MM.1S (cell line): Measurements from ENCODE around the gene MAGEL2.
A peak's percentile ranks its signal among the peaks of the same experiment; 100 is the strongest.

Source experiments
- DNase-seq: peaks from one replicate; pipeline ENCODE4 v3.0.0-alpha.2; 2015
- H2AFZ ChIP-seq: fragments of 300-600 bp; sonication (generic); 2 replicates; pipeline ENCODE4 v1.6.0; 2016; ENCODE audit warnings: antibody characterized with exemption, low read length
- H3F3A ChIP-seq: fragments of 300-600 bp; sonication (generic); 2 replicates; pipeline ENCODE4 v1.6.1; 2016; ENCODE audit warnings: mild to moderate bottlenecking, antibody characterized with exemption, low read length, moderate library complexity, mixed read lengths; ENCODE audit not compliant: insufficient read depth
- H3K27ac ChIP-seq: fragments of 300-600 bp; sonication (generic); 2 replicates; pipeline ENCODE4 v1.5.1; 2016; ENCODE audit warnings: mild to moderate bottlenecking, low read length
- H3K27me3 ChIP-seq: fragments of 300-600 bp; sonication (generic); replicated peaks from 2 replicates; pipeline ENCODE4 v1.6.0; 2016; ENCODE audit warnings: low read length; ENCODE audit not compliant: insufficient read depth
- H3K36me3 ChIP-seq: fragments of 300-600 bp; sonication (generic); replicated peaks from 2 replicates; pipeline ENCODE4 v1.6.1; 2016; ENCODE audit warnings: mild to moderate bottlenecking, low read length, mixed read lengths; ENCODE audit not compliant: insufficient read depth
- H3K4me1 ChIP-seq: fragments of 300-600 bp; sonication (generic); 2 replicates; pipeline ENCODE4 v1.6.1; 2016; ENCODE audit warnings: low read length, mixed read lengths
- H3K4me2 ChIP-seq: fragments of 300-600 bp; sonication (generic); 2 replicates; pipeline ENCODE4 v1.6.0; 2016; ENCODE audit warnings: low read depth, low read length
- H3K4me3 ChIP-seq: fragments of 300-600 bp; sonication (generic); 2 replicates; pipeline ENCODE4 v1.5.1; 2016; ENCODE audit warnings: low read length, mixed read lengths
- H3K79me2 ChIP-seq: fragments of 300-600 bp; sonication (generic); 2 replicates; pipeline ENCODE4 v1.6.1; 2016; ENCODE audit warnings: mixed run types, low read length, mixed read lengths
- H3K9ac ChIP-seq: fragments of 300-600 bp; sonication (generic); 2 replicates; pipeline ENCODE4 v1.6.1; 2016; ENCODE audit warnings: low read length, mixed read lengths
- H3K9me2 ChIP-seq: fragments of 300-600 bp; sonication (generic); replicated peaks from 2 replicates; pipeline ENCODE4 v1.6.1; 2016; ENCODE audit warnings: mild to moderate bottlenecking, low read length, mixed read lengths; ENCODE audit not compliant: insufficient read depth
- H3K9me3 ChIP-seq: fragments of 300-600 bp; sonication (generic); replicated peaks from 2 replicates; pipeline ENCODE4 v1.6.1; 2016; ENCODE audit warnings: mild to moderate bottlenecking, low read length, mixed read lengths; ENCODE audit not compliant: insufficient read depth
- H4K20me1 ChIP-seq: fragments of 300-600 bp; sonication (generic); 2 replicates; pipeline ENCODE4 v1.6.1; 2016; ENCODE audit warnings: mild to moderate bottlenecking, low read length, moderate library complexity, mixed read lengths; ENCODE audit not compliant: insufficient read depth
- EZH2 ChIP-seq: fragments of 300-600 bp; sonication (generic); optimal IDR thresholded peaks from 2 replicates; pipeline ENCODE3; 2017; ENCODE audit warnings: low read depth, mild to moderate bottlenecking, antibody characterized with exemption, low read length, mixed read lengths
- EZH2phosphoT487 ChIP-seq: fragments of 300-600 bp; sonication (generic); IDR thresholded peaks from 2 replicates; pipeline ENCODE4 v1.6.1; 2018; ENCODE audit warnings: antibody characterized with exemption, low read length
- TF ChIP-seq, protein P1 (sequence below): fragments of 300-600 bp; sonication (generic); IDR thresholded peaks from 2 replicates; pipeline ENCODE4 v1.5.1; 2016; ENCODE audit warnings: antibody characterized with exemption, low read length, mixed read lengths

MAGEL2 gene

GRCh38 chr15:23634181-23634580 lies 13.5 kb downstream of the MAGEL2 start:
- no peak for DNase-seq
- H3K27ac ChIP-seq, result no peak overlapping the region
- H4K20me1 ChIP-seq, result no peaks in the 10 kb centered on the region
- no peaks in the 10 kb centered on the region for H3K36me3 ChIP-seq
- H3K9me2 ChIP-seq, result no peaks in the 10 kb centered on the region
- H3K4me1 ChIP-seq, result no peaks in the 10 kb centered on the region
- no peak overlapping the region for H3K4me3 ChIP-seq
- no peak overlapping the region for H3K4me2 ChIP-seq
- no peak overlapping the region for H2AFZ ChIP-seq
- TF ChIP-seq EZH2, result no peak
- no peak for TF ChIP-seq EZH2phosphoT487
- TF ChIP-seq, protein P1, sequence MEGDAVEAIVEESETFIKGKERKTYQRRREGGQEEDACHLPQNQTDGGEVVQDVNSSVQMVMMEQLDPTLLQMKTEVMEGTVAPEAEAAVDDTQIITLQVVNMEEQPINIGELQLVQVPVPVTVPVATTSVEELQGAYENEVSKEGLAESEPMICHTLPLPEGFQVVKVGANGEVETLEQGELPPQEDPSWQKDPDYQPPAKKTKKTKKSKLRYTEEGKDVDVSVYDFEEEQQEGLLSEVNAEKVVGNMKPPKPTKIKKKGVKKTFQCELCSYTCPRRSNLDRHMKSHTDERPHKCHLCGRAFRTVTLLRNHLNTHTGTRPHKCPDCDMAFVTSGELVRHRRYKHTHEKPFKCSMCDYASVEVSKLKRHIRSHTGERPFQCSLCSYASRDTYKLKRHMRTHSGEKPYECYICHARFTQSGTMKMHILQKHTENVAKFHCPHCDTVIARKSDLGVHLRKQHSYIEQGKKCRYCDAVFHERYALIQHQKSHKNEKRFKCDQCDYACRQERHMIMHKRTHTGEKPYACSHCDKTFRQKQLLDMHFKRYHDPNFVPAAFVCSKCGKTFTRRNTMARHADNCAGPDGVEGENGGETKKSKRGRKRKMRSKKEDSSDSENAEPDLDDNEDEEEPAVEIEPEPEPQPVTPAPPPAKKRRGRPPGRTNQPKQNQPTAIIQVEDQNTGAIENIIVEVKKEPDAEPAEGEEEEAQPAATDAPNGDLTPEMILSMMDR, result no peak
- no peaks in the 10 kb centered on the region for H3K9me3 ChIP-seq
- H3K9ac ChIP-seq, result no peak overlapping the region
- H3K27me3 ChIP-seq, result no peaks in the 10 kb centered on the region
- H3K79me2 ChIP-seq, result no peaks in the 10 kb centered on the region
- H3F3A ChIP-seq, result no peaks in the 10 kb centered on the region

- H3K27ac ChIP-seq, result no peak overlapping the region
- H3K4me1 ChIP-seq, result no peaks in the 10 kb centered on the region
- H3K27me3 ChIP-seq, result no peaks in the 10 kb centered on the region
- H3K9me2 ChIP-seq, result no peaks in the 10 kb centered on the region
- no peaks in the 10 kb centered on the region for H3K79me2 ChIP-seq
- TF ChIP-seq, protein P1, result peak; percentile 63
- TF ChIP-seq EZH2phosphoT487 (no peak), EZH2 (no peak)
- H3K9me3 ChIP-seq, result no peaks in the 10 kb centered on the region
- no peak overlapping the region for H3K4me3 ChIP-seq
- no peaks in the 10 kb centered on the region for H3F3A ChIP-seq
- H3K36me3 ChIP-seq, result no peaks in the 10 kb centered on the region
- H3K9ac ChIP-seq, result no peak overlapping the region
- H4K20me1 ChIP-seq, result no peaks in the 10 kb centered on the region
- no peak overlapping the region for H3K4me2 ChIP-seq
- DNase-seq, result peak; percentile 55
- H2AFZ ChIP-seq, result no peak overlapping the region
Observed at GRCh38 chr15:23629234-23629805, 18.3 kb downstream of the MAGEL2 start.

- DNase-seq, result no peak
- no peaks in the 10 kb centered on the region for H3K9me3 ChIP-seq
- H3K27me3 ChIP-seq, result no peaks in the 10 kb centered on the region
- no peaks in the 10 kb centered on the region for H3K9me2 ChIP-seq
- no peaks in the 10 kb centered on the region for H3K4me1 ChIP-seq
- no peaks in the 10 kb centered on the region for H3K79me2 ChIP-seq
- H4K20me1 ChIP-seq, result no peaks in the 10 kb centered on the region
- H3F3A ChIP-seq, result no peaks in the 10 kb centered on the region
- H2AFZ ChIP-seq, result no peak overlapping the region
- H3K4me2 ChIP-seq, result no peak overlapping the region
- H3K4me3 ChIP-seq, result no peak overlapping the region
- no peak overlapping the region for H3K27ac ChIP-seq
- H3K36me3 ChIP-seq, result no peaks in the 10 kb centered on the region
- TF ChIP-seq EZH2phosphoT487 (no peak), EZH2 (no peak)
- TF ChIP-seq, protein P1, result no peak
- no peak overlapping the region for H3K9ac ChIP-seq
Observed at GRCh38 chr15:23628612-23629233, 18.9 kb downstream of the MAGEL2 start.
